ENCODE measurements around the gene MAN1B1.
A peak's percentile ranks its signal among the peaks of the same experiment; 100 is the strongest.

MAN1B1 gene

DNA sequence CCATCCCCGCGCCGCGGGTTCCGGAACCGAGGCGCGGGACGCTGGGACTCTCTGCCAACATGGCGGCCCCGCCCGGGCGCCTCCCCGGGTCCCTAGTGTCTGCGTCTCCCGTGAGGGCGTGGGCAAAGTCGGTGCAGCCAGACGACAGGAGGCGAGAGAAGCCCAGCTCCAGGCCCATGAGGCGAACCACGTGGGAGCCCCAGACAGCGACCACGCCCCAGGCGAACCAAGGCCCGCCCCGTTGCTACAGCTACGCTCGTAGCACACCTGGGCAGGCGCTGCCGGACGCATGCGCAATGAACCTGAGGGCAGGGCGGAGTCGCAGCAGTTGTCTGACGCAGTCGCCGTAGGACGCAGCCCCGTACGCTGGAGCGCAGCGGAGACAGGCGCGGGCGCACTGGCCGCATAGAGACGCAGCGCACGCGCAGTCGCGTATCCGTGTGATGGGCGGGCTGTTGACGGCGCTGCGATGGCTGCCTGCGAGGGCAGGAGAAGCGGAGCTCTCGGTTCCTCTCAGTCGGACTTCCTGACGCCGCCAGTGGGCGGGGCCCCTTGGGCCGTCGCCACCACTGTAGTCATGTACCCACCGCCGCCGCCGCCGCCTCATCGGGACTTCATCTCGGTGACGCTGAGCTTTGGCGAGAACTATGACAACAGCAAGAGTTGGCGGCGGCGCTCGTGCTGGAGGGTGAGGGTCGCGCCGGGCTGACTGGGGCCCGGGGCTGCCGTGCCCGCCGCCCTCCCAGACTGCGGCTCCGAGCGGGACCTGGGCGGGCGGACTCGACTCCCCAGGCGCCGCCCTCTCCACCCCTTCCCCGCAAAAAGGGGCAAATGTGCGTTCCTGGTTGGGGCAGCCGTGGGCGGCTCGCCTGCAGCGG lies at the start of gene MAN1B1:
MAN1B1 (plus strand) TSS at position 455 of the 878 bp plus-strand sequence; CDS start at position 470, 15 bp downstream.
- DNase-seq, result peak; percentile 96

DNA sequence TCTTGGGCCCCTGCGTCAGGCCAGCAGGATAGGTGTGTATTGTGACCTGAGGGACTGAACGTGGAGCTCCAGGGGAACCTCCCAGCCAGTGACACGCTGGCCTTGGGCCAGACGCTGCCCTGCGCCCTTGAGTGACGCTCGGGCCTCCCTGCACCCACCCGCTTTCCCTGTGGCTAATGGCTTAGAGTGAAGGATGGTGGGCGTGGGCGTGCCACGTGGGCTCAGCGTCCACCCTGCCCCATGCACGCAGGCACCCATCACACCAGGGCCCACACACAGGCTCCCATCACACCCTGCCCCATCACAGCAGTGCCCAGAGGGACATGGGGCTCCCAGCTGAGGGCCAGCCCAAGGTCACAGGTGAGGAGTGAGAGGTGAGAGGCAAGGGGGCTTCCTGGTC lies 49.8 kb upstream of the MAN1B1 start:
- no peak for DNase-seq

DNA sequence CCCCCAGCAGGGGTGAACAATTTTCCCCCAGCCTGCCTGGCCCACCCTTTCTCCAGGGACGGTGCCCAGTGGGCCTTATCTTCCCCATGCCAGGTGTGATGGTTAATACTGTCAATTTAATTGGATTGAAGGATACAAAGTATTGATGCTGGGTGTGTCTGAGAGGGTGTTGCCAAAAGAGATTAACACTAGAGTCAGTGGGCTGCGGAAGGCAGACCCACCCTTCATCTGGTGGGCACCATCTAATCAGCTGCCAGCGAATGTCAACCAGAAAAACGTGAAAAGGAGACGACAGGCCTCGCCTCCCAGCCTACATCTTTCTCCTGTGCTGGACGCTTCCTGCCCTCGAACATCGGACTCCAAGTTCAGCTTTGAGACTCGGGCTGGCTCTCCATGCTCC lies 49.3 kb upstream of the MAN1B1 start:
- DNase-seq, result no peak

DNA sequence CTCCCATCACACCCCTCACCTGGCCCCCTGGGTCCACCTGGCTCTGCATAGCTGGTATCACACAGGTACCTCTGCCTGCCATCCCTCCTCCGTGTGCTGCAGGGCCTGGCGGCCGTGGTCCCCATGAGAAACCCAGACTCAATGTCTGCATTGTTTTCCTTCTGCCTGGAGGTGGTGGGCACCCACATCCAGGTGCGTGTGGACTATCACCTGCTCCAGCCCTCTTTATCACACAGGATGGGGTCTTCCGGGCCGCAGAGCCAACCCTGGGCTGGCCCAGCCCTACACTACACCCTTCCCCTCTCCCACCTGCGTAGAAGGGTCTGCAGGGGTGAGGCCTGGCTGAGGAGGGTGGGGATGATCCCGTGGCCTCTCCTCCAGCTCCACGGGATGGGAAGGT lies 47.9 kb upstream of the MAN1B1 start:
- no peak for DNase-seq

DNA sequence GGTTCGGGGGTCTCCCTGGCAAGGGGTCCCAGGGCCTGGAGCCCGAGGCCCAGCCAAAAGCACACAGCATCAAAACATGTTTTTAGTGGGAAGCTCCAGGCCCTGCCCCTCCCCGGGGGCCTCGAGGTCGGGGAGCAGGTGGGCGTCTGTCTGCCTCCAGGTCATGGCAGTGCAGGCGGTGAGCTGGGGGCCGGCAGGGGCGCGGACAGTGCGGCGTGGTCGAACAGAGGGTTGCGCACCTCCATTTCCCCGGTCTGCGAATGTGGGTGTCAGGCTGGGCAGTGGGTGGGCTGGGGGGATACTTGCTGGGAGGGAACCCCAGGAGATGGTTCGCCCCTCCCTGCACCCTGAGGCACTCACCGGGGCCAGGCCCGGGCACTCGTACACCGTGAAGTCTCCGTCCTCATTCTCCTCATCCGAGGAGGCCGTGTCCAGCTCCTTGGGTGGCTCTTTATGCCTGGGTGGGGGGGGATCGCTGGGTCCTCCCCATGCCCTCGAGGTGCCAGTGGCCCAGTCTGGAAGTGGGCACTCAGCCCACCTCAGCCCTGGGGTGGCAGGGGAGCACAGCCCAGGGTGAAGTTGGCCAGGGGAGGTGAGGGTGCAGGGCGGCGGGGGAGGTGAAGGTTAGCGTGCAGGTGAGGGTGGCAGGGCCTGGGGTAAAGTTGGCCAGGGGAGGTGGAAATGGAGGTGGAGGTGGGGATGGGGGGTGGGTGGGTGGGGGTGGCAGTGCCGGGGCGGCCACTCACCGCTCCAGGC lies 47.0 kb upstream of the MAN1B1 start:
- no peak for DNase-seq

DNA sequence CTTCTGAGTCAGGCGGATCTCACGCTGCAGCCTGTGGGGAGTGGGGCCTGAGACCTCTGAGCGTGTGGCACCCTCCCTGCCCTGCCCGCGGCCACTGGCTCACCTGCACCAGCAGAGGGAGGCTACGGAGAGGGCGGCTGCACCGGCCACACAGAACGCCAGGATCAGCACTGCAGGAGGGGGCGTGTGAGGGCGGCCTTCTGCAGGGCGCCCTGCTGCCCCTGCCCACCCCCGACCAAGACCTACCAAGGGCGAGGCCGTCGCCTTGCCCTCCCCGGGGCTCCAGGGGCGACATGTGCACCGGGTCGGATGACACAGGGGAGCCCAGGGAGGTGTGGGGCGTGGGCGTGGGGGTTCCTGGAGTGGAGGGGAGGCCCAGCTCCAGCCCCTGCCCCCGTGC lies 46.2 kb upstream of the MAN1B1 start:
- DNase-seq, result no peak

DNA sequence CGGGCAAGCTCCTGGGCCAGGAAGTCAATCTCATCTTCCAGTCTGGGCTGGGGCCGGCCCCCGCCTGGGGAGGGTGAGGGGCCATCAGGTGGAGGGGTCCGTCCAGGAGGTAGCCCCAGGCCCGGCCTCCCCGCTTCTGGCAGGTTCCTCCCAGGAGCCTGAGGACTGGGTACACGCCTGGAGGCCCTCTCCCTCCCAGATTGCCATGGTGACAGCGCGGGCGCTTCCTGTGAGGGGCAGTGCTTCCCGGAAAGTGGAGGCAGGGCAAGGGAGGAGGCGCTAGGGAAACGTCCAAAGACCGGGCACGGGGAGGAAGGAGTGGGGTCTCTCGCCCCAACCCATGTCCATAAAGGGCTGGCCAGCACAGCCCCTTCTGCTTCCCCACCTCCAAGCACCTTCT lies 45.7 kb upstream of the MAN1B1 start:
- DNase-seq, result no peak

DNA sequence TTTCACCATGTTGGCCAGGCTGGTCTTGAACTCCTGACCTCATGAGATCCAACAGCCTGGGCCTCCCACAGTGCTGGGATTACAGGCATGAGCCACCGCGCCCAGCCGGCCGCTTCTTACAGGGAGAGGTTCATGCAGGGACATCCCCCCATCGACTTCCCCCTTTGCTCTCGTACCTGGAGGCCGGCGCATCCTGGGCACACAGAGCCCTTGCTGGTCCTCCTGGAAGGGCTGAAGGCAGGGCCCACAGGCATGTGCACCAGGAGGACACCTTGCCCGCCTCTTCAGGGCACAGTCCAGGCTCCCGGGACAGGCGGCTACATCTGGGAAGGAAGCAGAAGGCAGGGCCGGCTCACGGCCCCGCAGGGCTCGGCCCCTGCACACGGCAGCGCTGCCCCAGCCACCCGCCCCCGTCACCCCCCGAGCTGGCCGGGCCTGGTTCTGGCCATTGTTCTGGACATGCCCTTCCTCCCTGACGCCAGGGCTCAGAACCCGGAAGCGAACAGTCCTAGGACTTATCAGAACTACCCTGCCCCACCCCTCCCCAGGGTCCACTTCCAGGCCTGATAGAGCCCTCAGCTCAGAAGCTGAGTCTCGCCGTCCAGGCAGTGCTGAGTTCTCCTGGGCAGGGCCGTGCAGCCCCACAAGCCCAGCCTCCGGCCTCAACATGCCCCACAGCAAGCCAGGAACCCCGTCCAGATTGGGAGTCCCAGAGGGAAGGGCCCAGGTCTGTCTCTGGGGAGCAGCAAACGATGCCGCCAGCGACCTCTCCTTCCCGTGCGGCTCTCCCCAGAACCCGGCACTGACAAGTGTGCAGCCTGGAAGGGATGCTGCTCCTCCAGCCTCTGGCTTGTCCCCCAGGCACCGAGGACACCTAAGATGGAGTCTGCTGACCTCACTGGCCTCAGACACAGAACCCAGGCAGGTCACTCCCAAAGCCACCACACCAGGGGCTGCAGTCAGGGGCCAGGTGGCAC lies 43.7 kb upstream of the MAN1B1 start:
- no peak for DNase-seq

DNA sequence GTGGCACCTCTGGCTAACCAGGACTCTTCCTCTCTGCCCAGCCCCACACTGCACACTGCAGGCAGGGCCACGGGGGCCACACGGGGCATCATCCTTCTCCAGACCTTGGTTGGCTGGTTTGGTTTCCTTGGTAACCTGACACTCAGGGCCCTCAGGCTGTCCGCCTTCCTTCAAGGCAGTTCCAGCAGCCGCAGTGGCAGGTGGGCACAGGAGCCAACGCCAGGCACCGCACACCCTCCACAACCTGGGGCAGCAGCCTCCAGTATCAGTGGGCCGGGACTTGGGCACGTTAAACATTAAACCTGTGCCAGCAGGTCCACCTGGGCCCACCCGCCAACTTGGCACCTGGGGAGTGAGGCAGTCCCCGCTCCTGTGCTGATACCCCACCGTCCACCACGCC lies 42.7 kb upstream of the MAN1B1 start:
- DNase-seq, result no peak

DNA sequence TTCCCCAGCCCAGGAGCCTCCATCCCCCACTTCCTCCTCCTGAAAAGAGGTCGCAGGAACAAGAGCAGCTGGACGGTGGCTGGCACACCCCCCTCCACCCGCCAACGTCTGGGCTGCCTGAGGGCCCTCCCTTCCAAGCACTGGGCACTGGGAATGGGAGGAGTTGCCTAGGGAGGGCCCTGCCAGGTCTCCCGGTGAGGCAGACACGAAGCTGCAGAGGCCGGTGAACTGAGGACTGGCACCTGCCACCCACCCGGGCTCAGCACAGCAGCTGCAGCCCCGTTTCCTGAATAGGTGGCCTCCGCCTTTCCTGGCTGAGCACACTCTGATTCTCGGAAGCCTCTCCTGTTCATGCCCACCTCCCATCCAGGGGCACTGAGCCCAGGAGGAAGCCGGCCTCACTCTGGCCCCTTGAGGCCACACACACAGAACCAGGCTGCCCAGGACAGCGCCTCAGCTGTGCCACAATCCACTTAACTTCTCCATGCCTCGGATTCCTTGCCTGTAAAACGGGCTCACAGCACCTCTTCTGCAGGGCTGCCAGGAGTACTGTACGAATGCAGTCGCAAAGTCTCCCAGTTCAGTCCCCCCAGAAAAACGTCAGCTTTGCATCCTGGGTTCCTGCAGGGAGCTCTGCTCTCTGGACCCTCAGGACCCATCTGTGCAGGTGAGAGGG lies 42.1 kb upstream of the MAN1B1 start:
- no peak for DNase-seq

DNA sequence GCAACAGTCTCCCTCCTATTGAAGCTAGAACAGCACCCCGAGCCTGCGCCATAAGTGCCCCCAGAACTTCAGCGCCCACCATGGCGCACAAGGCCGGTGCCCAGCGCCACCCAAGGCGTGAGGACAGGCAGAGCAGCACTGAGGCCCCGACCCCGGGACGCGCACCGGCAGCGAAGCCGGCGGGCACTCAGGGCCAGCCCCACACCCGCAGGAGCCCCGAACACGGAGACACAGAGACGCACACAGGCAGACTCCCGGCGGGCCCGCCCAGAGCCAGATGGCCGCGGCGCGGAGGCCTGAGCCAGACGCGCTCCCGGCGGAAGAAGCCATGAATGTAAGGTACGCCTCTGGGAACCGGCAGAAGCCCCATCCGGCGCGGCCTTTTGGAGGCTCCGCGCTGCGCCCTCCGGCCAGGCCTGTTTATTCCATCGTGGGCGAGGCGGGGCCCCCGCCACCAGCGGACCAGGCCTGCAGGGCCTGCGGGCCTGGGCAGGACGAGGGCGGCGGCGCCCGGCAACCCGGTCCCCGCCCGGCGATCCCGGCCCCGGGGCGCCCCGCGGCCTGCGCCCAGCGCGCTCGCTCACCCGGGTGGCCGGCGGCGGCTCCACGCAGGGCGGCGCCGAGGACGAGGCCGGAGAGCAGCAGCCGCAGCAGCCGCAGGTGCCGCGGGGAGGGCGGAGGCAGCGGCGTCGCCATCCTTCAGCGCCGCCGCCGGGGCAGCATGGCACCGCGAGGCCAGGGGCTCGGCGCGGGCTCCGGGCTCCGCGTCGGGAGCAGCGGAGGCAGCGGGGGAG lies 41.3 kb upstream of the MAN1B1 start:
- no peak for DNase-seq

DNA sequence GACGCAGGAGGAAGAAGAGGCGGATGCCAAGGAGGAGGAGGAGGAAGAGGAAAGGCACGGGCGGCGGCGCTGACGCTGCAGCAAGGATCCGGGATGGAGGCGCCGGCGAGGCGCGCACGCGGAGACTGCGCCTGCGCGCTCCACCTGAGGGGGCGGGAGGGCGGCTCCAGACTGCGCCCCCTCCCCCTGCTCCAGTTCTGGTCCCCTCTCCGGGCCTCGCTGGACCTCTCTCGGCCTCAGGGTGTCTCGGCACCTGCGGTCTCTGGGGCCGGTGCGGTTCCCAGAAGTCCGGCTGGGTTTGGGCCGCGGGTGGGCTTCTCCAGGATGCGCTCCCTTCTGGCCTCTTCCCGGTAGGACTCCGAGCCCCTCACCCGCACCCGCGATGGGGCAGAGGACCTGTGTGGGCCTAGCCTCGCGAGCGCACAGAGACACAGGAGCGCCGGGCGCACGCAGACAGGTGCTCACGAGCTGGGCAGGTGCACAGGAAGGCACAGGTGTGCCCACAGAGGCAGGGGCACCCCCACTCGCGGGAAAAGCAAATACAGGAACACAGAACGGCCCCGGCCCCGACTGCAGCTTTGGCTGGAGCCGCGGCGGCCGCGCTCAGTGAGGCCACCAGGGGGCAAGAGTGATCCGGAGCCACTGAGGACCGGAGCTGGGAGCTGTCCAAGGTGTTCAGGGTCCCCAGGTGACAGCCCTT lies 40.5 kb upstream of the MAN1B1 start, which contains the start of gene NPDC1:
NPDC1 (minus strand) TSS at position 90 of the 700 bp plus-strand sequence. CDS start 188 bp downstream, outside the sequence.
- peak; percentile 64 for DNase-seq

DNA sequence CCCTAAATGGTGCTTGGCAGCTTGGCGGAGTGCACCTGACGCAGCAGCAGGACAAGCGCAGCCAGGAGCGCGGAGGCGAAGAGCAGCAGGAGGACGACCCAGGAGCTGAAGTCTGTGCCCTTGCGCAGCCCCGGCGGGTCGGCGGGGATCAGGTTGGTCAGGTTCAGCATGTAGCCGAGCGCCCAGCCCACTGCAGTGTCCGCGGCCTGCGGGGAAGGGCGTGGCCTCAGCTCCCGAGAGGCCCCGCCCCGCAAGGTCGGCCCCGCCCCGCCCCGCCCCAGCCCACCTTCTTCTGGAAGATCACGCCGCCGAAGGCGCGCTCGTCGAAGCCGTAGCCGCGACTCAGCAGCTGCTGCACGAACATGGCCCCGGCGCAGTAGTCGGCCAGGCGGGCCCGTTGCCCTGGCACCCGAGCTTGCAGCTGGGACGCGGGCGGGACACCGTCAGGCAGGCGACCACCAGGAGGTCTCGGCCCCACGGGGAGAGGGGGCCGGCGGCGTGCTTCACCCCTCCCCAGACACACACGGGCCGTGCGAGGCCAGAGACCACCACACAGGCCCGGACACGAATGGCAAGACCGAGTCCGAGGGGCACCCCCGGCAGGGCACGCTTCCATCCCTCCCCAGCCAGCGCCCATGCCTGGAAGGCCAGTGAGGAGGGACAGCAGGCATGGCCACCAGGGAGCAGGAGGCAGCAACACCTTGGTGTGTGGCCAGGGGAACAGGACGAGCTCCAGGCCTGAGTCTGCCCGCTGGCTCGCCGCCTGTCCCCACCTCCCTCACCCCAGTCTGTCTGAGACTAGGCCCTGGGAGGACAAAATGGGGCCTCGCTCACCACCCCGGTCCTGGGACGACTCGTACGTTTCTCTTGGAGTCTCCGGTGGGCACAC lies 37.9 kb upstream of the MAN1B1 start:
- DNase-seq, result no peak

DNA sequence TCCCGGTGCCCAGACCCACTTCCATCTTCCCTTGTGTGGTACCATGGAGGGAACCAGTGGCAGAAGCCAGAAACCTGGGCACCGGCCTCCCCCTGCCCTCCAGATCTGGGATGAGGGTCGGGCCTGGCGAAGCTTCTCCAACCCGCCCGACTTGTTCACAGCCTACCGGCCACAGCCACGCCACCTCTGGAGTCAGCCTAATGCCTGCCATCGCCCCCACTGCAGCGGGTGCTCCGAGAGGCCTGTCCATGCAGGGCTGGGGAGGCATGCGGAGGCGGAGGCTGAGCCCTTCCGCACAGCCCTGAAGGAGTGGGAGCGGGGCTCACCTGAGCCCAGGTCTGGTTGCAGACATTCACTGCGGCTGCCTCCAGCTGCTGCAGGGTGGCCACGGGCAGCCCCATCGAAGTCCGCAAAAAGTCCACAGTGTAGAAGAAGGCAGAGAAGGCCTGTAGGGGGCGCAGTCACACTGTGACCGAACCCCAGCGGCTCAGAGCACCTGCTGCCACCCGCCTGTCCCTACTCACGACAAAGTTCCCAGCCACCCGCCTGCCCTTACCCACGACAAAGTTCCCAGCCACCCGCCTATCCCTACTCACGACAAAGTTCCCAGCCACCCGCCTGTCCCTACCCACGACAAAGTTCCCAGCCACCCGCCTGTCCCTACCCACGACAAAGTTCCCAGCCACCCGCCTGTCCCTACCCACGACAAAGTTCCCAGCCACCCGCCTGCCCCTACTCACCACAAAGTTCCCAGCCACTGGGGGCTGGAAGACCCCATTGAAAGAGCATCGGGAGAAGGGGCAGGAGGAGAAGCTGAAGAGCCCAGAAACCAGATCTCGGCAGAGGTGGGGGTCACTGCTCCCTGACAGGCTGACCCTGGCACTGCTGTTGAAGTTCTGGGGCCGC lies 37.0 kb upstream of the MAN1B1 start:
- DNase-seq, result peak; percentile 63

DNA sequence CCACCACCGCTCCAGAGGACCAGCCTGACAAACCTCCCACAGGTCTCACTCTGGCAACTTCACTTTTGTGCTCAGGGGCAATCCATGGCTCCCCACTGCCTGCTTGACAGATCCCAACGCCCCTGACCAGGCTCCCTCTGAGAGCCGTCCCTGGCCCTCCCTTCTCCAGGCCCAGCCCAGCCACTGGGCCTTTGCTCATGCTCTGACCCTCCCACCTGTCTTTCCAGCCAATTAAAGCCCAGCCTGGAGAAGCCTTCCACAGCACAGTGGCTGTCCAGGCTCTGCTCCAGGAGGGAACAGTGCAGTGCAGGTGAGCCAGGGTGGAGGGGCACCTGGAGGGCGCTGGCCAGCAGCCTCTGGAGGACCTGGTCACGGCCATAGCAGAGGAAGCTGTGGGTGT lies 36.2 kb upstream of the MAN1B1 start:
- DNase-seq, result no peak

DNA sequence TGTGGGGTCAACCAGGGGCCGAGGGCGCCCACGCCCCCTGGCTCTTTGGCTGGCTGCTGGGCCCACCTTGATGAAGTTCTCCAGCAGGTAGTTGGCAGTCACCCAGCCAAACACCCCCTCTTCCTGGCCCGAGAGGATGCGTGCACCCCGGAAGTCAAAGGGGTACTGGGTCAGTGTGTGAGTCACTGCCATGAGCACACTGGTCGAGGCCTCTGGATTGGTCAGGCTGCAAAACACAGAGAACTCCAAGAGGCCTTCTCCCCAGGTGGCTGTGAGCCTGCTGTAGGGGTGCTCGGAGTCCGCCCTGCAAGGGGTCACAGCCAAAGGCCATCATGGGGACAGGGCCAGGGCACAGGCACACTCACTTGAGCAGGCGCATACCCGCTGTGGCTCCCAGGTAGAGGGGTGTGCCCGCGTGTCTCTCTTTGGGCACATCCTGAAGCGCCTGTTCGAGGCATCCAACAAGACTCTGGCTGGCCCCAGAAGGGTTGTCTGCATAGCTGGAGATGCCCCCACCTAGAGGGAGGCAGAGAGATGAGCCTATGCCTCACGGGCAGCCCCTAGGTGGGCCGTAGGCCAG lies 35.5 kb upstream of the MAN1B1 start:
- DNase-seq, result no peak

DNA sequence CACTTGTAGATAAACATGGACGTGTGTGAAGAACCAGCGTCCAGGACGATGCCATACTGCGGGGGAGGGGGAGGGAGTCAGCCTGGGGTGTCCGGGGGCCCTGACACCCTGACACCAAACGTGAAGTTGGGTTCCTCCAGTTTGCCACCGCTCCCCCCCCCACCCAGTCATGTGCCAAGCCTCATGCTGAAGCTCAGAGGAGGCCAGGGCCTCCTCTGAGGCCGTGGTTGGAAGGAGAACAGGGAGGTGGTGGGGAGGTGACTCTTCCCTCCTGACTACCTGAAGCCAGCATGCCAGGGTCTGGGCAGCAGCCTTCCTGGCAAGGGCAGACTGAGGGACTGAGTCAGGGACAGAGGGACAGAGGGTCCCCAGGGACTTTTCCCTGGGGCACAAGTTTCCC lies 34.5 kb upstream of the MAN1B1 start:
- no peak for DNase-seq
